GM19351 (cell line): Measurements from ENCODE around the gene TMEM54.

Source experiments
- ATAC-seq: cut with Tn5 transposase; IDR thresholded peaks from one replicate; pipeline ENCODE4 v1.9.1; 2021; ENCODE audit warnings: mild to moderate bottlenecking, moderate library complexity; ENCODE audit not compliant: unreplicated experiment

TMEM54 gene

GRCh38 chr1:32900956-32901822 is at the start of gene TMEM54:
TMEM54 (minus strand) TSS chr1:32901389; CDS start chr1:32901238, 151 bp downstream.
- no peak for ATAC-seq

- no peak for ATAC-seq
These were observed 48.3 kb upstream of the TMEM54 start for GRCh38 chr1:32949519-32949918.

GRCh38 chr1:32948905-32949304 is 47.7 kb upstream of the TMEM54 start:
- no peak for ATAC-seq

GRCh38 chr1:32948390-32948722 is 47.2 kb upstream of the TMEM54 start:
- ATAC-seq = no peak

GRCh38 chr1:32947669-32948389 is 46.6 kb upstream of the TMEM54 start:
- no peak for ATAC-seq

- no peak for ATAC-seq
These were observed 45.2 kb upstream of the TMEM54 start for GRCh38 chr1:32946413-32946812.

- ATAC-seq = no peak
These were observed 43.0 kb upstream of the TMEM54 start for GRCh38 chr1:32944180-32944579.

GRCh38 chr1:32939655-32940371 is 38.6 kb upstream of the TMEM54 start:
- ATAC-seq = no peak

- no peak for ATAC-seq
These were observed 35.9 kb upstream of the TMEM54 start for GRCh38 chr1:32937061-32937460.

GRCh38 chr1:32934535-32934934 is 33.3 kb upstream of the TMEM54 start:
- ATAC-seq = no peak

GRCh38 chr1:32933742-32934322 is 32.6 kb upstream of the TMEM54 start:
- no peak for ATAC-seq

- ATAC-seq = no peak
These were observed 30.6 kb upstream of the TMEM54 start for GRCh38 chr1:32931760-32932159.

- ATAC-seq = no peak
These were observed 28.2 kb upstream of the TMEM54 start for GRCh38 chr1:32929366-32929765.

GRCh38 chr1:32928715-32929114 is 27.5 kb upstream of the TMEM54 start:
- no peak for ATAC-seq

- no peak for ATAC-seq
These were observed 27.1 kb upstream of the TMEM54 start for GRCh38 chr1:32928285-32928684.

- no peak for ATAC-seq
These were observed 26.3 kb upstream of the TMEM54 start for GRCh38 chr1:32927441-32927840.

GRCh38 chr1:32926562-32926961 is 25.4 kb upstream of the TMEM54 start:
- ATAC-seq = no peak

GRCh38 chr1:32925403-32926162 is 24.4 kb upstream of the TMEM54 start:
- no peak for ATAC-seq

GRCh38 chr1:32924881-32925344 is 23.7 kb upstream of the TMEM54 start:
- ATAC-seq = no peak

GRCh38 chr1:32920833-32921232 is 19.6 kb upstream of the TMEM54 start:
- no peak for ATAC-seq
